Cardiac muscle cell (in vitro differentiated cells and primary cell): ENCODE results near the gene RBM14. TPM values are rescaled to one million over a fixed set of nuclear protein-coding genes. Genes with fewer than 3 reads are reported as not detected.

Experiments
- DNase-seq, 2 donors: peaks; one replicate each; pipeline versions ENCODE4 v3.0.0 to v3.0.0-alpha.2; 2010 to 2017; ENCODE audit warnings: low read depth in 1 of 2, low spot score in 1 of 2
- H3K27ac ChIP-seq: fragments of 200-600 bp; sonication (generic); 2 replicates; pipeline ENCODE4 v1.5.1; 2016
- H3K27me3 ChIP-seq: fragments of 200-600 bp; sonication (generic); 2 replicates; pipeline ENCODE4 v1.6.0; 2016; ENCODE audit warnings: control low read depth
- H3K36me3 ChIP-seq: fragments of 200-600 bp; sonication (generic); 2 replicates; pipeline ENCODE4 v1.5.1; 2016; ENCODE audit warnings: control low read depth
- H3K4me1 ChIP-seq: fragments of 200-600 bp; sonication (generic); 2 replicates; pipeline ENCODE4 v1.8.1; 2017; ENCODE audit warnings: low read depth, mild to moderate bottlenecking, mixed run types
- H3K4me3 ChIP-seq: fragments of 200-600 bp; sonication (generic); 2 replicates; pipeline ENCODE4 v1.5.1; 2016; ENCODE audit warnings: mild to moderate bottlenecking
- H3K9me3 ChIP-seq: fragments of 200-600 bp; sonication (generic); 2 replicates; pipeline ENCODE4 v1.5.1; 2017; ENCODE audit warnings: low read depth, mild to moderate bottlenecking, control low read depth
- CTCF ChIP-seq: IDR thresholded peaks from 2 replicates; pipeline ENCODE4 v1.5.1; 2012; ENCODE audit warnings: low read depth, mild to moderate bottlenecking, low read length
- polyA plus RNA-seq: library from polyadenylated mRNA; unstranded; fragments of >200 nt; fragmentation: Nextera tagmentation; extraction: Ambion mirVana; gene quantifications from 2 replicates; pipeline ENCODE4 v1.2.1, GENCODE V29; 2016
- total RNA-seq: library from RNA; depleted of rRNA; stranded (reverse); fragments of >200 nt; gene quantifications from 2 replicates; pipeline ENCODE4 v1.2.3, GENCODE V29; 2016

RBM14 gene
- total and polyA plus RNA-seq, 2 experiments from 2014 or later, result 90.6 to 111 TPM

GRCh38 chr11:66665369-66665768 is 48.9 kb downstream of the RBM14 start:
- Histone ChIP-seq H3K27me3 (no peaks in the 10 kb centered on the region), H3K4me1 (peaks cover 22% of the 10 kb centered on the region), H3K36me3 (peaks cover 17% of the 10 kb centered on the region), H3K27ac (no peak overlapping the region), H3K4me3 (no peak overlapping the region), H3K9me3 (no peaks in the 10 kb centered on the region)
- no peak for DNase-seq
- TF ChIP-seq CTCF, result no peak

GRCh38 chr11:66670816-66671215 is 54.4 kb downstream of the RBM14 start:
- H3K4me3 ChIP-seq, result no peak overlapping the region
- peak overlapping the region; percentile 31 for H3K27ac ChIP-seq
- peaks cover 9% of the 10 kb centered on the region for H3K36me3 ChIP-seq
- DNase-seq, result no peak
- no peaks in the 10 kb centered on the region for H3K27me3 ChIP-seq
- H3K9me3 ChIP-seq, result no peaks in the 10 kb centered on the region
- peaks cover 34% of the 10 kb centered on the region for H3K4me1 ChIP-seq
- no peak for TF ChIP-seq CTCF

GRCh38 chr11:66674964-66675602 is 58.7 kb downstream of the RBM14 start:
- no peaks in the 10 kb centered on the region for H3K9me3 ChIP-seq
- peaks cover 30% of the 10 kb centered on the region for H3K4me1 ChIP-seq
- no peak overlapping the region for H3K4me3 ChIP-seq
- TF ChIP-seq CTCF, result no peak
- H3K27ac ChIP-seq, result no peak overlapping the region
- DNase-seq, result no peak
- H3K36me3 ChIP-seq, result no peaks in the 10 kb centered on the region
- H3K27me3 ChIP-seq, result no peaks in the 10 kb centered on the region

GRCh38 chr11:66676282-66676919 is 60.0 kb downstream of the RBM14 start:
- H3K27me3 ChIP-seq, result no peaks in the 10 kb centered on the region
- DNase-seq, result no peak
- no peaks in the 10 kb centered on the region for H3K36me3 ChIP-seq
- peak overlapping the region; percentile 4 for H3K4me3 ChIP-seq
- H3K4me1 ChIP-seq, result peaks cover 26% of the 10 kb centered on the region
- no peaks in the 10 kb centered on the region for H3K9me3 ChIP-seq
- H3K27ac ChIP-seq, result peak overlapping the region; percentile 96
- no peak for TF ChIP-seq CTCF

Other genes starting within 250 kb of the RBM14 start
- gene SLC29A2, start 244.9 kb upstream of the RBM14 start, total RNA-seq, result 30.2 and 36.8 TPM in 2 replicates
- gene SLC29A2, start 244.9 kb upstream of the RBM14 start, polyA plus RNA-seq, result 32.6 and 50.2 TPM in 2 replicates
- 1.2 TPM in 2 replicates for gene NPAS4, start 195.6 kb upstream of the RBM14 start, total RNA-seq
- gene NPAS4, start 195.6 kb upstream of the RBM14 start, polyA plus RNA-seq, result 1.5 TPM in 1 of 2 replicates, not detected in the other
- 48.4 and 70.3 TPM in 2 replicates for gene MRPL11, start 177.8 kb upstream of the RBM14 start, total RNA-seq
- gene MRPL11, start 177.8 kb upstream of the RBM14 start, polyA plus RNA-seq, result 64.1 and 75.8 TPM in 2 replicates
- gene PELI3, start 149.7 kb upstream of the RBM14 start, total RNA-seq, result 19.9 and 30.9 TPM in 2 replicates
- 16.4 and 20.5 TPM in 2 replicates for gene PELI3, start 149.7 kb upstream of the RBM14 start, polyA plus RNA-seq
- 21.9 and 60.7 TPM in 2 replicates for gene DPP3, start 136.2 kb upstream of the RBM14 start, total RNA-seq
- 20.8 and 44.9 TPM in 2 replicates for gene DPP3, start 136.2 kb upstream of the RBM14 start, polyA plus RNA-seq
- 100 and 106 TPM in 2 replicates for gene BBS1, start 106.0 kb upstream of the RBM14 start, total RNA-seq
- 59.7 and 62.7 TPM in 2 replicates for gene BBS1, start 106.0 kb upstream of the RBM14 start, polyA plus RNA-seq
- 14.7 and 21.6 TPM in 2 replicates for gene ZDHHC24, start 70.6 kb upstream of the RBM14 start, total RNA-seq
- gene ZDHHC24, start 70.6 kb upstream of the RBM14 start, polyA plus RNA-seq, result 15.2 and 16.9 TPM in 2 replicates
- gene ACTN3, start 69.7 kb upstream of the RBM14 start, total RNA-seq, result 74.2 and 189 TPM in 2 replicates
- gene ACTN3, start 69.7 kb upstream of the RBM14 start, polyA plus RNA-seq, result 111 and 322 TPM in 2 replicates
- 15.2 and 45.6 TPM in 2 replicates for gene CTSF, start 48.0 kb upstream of the RBM14 start, total RNA-seq
- 16.8 and 51.0 TPM in 2 replicates for gene CTSF, start 48.0 kb upstream of the RBM14 start, polyA plus RNA-seq
- 2.7 and 3.9 TPM in 2 replicates for gene CCDC87, start 23.6 kb upstream of the RBM14 start, total RNA-seq
- 1.2 and 4.8 TPM in 2 replicates for gene CCDC87, start 23.6 kb upstream of the RBM14 start, polyA plus RNA-seq
- gene CCS, start 23.4 kb upstream of the RBM14 start, total RNA-seq, result 73.1 and 86.6 TPM in 2 replicates
- gene CCS, start 23.4 kb upstream of the RBM14 start, polyA plus RNA-seq, result 117 and 153 TPM in 2 replicates
- 142 and 146 TPM in 2 replicates for gene RBM4, start 22.1 kb downstream of the RBM14 start, total RNA-seq
- gene RBM4, start 22.1 kb downstream of the RBM14 start, polyA plus RNA-seq, result 206 and 241 TPM in 2 replicates
- 25.7 and 30.2 TPM in 2 replicates for gene RBM4B, start 61.3 kb downstream of the RBM14 start, total RNA-seq
- 62.3 and 62.6 TPM in 2 replicates for gene RBM4B, start 61.3 kb downstream of the RBM14 start, polyA plus RNA-seq
- gene SPTBN2, start 112.6 kb downstream of the RBM14 start, total RNA-seq, result 23.1 and 27.4 TPM in 2 replicates
- 6.0 and 15.0 TPM in 2 replicates for gene SPTBN2, start 112.6 kb downstream of the RBM14 start, polyA plus RNA-seq
- gene RCE1, start 226.8 kb downstream of the RBM14 start, total RNA-seq, result 19.5 and 24.4 TPM in 2 replicates
- 19.9 and 25.2 TPM in 2 replicates for gene RCE1, start 226.8 kb downstream of the RBM14 start, polyA plus RNA-seq
- gene LRFN4, start 240.4 kb downstream of the RBM14 start, total RNA-seq, result 40.6 and 50.4 TPM in 2 replicates
- 41.6 and 57.8 TPM in 2 replicates for gene LRFN4, start 240.4 kb downstream of the RBM14 start, polyA plus RNA-seq